Osteoblast (primary cell): ENCODE measurements around the gene FEZF1. TPM values are rescaled to one million over a fixed set of nuclear protein-coding genes. Genes with fewer than 3 reads are reported as not detected.

Source experiments
- DNase-seq: peaks from one replicate; pipeline ENCODE4 v3.0.0; 2011; ENCODE audit warnings: low spot score, mixed read lengths; ENCODE audit not compliant: insufficient read length; ENCODE audit errors: missing footprints
- H2AFZ ChIP-seq: 2 replicates; pipeline ENCODE4 v1.6.0; 2011; ENCODE audit warnings: mild to moderate bottlenecking, low read length
- H3K27ac ChIP-seq: 2 replicates; pipeline ENCODE4 v1.5.1; 2011; ENCODE audit warnings: mild to moderate bottlenecking, low read depth, low read length, moderate library complexity
- H3K27me3 ChIP-seq: 2 replicates; pipeline ENCODE4 v1.6.0; 2012; ENCODE audit warnings: mild to moderate bottlenecking, control low read depth, inconsistent platforms, low read length, moderate library complexity; ENCODE audit not compliant: insufficient read depth
- H3K36me3 ChIP-seq: 2 replicates; pipeline ENCODE4 v1.5.1; 2011; ENCODE audit warnings: mild to moderate bottlenecking, low read length, control low read depth, moderate library complexity; ENCODE audit not compliant: insufficient read depth
- H3K4me1 ChIP-seq: 2 replicates; pipeline ENCODE4 v1.5.1; 2011; ENCODE audit warnings: mild to moderate bottlenecking, low read length, control low read depth, moderate library complexity; ENCODE audit not compliant: insufficient read depth
- H3K4me2 ChIP-seq: 2 replicates; pipeline ENCODE4 v1.6.0; 2011; ENCODE audit warnings: mild to moderate bottlenecking, low read length; ENCODE audit not compliant: insufficient read depth
- H3K4me3 ChIP-seq: fragments of 200-600 bp; sonication (generic); 3 replicates; pipeline ENCODE4 v1.5.1; 2012; ENCODE audit warnings: mild to moderate bottlenecking, low read length, inconsistent platforms; ENCODE audit not compliant: insufficient read depth
- H3K79me2 ChIP-seq: 2 replicates; pipeline ENCODE4 v1.6.0; 2012; ENCODE audit warnings: mild to moderate bottlenecking, low read length, control low read depth, inconsistent platforms; ENCODE audit not compliant: insufficient read depth
- H3K9me3 ChIP-seq: 2 replicates; pipeline ENCODE4 v1.5.1; 2011; ENCODE audit warnings: low read depth, low read length, control low read depth
- H4K20me1 ChIP-seq: 2 replicates; pipeline ENCODE4 v1.6.0; 2012; ENCODE audit warnings: mild to moderate bottlenecking, low read length, control low read depth; ENCODE audit not compliant: insufficient read depth
- total RNA-seq: library from RNA; depleted of rRNA; stranded (reverse); fragments of >200 nt; gene quantifications from 2 replicates; pipeline ENCODE4 v1.2.3, GENCODE V29; 2012
- TF ChIP-seq, protein P1 (sequence below): IDR thresholded peaks from 2 replicates; pipeline ENCODE4 v1.5.1; 2011; ENCODE audit warnings: mild to moderate bottlenecking, low read depth, low read length, moderate library complexity; ENCODE audit errors: extremely low read depth

The FEZF1 gene
- total RNA-seq, 1 donor, result not detected

- Histone ChIP-seq H3K4me3 (no peak overlapping the region), H3K27me3 (peaks cover 85% of the 10 kb centered on the region), H3K9me3 (no peaks in the 10 kb centered on the region), H3K4me2 (no peak overlapping the region), H3K79me2 (no peaks in the 10 kb centered on the region), H3K4me1 (no peaks in the 10 kb centered on the region), H3K36me3 (no peaks in the 10 kb centered on the region), H2AFZ (no peak overlapping the region), H3K27ac (no peak overlapping the region), H4K20me1 (no peaks in the 10 kb centered on the region)
- TF ChIP-seq, protein P1, sequence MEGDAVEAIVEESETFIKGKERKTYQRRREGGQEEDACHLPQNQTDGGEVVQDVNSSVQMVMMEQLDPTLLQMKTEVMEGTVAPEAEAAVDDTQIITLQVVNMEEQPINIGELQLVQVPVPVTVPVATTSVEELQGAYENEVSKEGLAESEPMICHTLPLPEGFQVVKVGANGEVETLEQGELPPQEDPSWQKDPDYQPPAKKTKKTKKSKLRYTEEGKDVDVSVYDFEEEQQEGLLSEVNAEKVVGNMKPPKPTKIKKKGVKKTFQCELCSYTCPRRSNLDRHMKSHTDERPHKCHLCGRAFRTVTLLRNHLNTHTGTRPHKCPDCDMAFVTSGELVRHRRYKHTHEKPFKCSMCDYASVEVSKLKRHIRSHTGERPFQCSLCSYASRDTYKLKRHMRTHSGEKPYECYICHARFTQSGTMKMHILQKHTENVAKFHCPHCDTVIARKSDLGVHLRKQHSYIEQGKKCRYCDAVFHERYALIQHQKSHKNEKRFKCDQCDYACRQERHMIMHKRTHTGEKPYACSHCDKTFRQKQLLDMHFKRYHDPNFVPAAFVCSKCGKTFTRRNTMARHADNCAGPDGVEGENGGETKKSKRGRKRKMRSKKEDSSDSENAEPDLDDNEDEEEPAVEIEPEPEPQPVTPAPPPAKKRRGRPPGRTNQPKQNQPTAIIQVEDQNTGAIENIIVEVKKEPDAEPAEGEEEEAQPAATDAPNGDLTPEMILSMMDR, result no peak
- peak; percentile 59 for DNase-seq
Measured at GRCh38 chr7:122300956-122301833, 3.4 kb downstream of the FEZF1 start.

DNA sequence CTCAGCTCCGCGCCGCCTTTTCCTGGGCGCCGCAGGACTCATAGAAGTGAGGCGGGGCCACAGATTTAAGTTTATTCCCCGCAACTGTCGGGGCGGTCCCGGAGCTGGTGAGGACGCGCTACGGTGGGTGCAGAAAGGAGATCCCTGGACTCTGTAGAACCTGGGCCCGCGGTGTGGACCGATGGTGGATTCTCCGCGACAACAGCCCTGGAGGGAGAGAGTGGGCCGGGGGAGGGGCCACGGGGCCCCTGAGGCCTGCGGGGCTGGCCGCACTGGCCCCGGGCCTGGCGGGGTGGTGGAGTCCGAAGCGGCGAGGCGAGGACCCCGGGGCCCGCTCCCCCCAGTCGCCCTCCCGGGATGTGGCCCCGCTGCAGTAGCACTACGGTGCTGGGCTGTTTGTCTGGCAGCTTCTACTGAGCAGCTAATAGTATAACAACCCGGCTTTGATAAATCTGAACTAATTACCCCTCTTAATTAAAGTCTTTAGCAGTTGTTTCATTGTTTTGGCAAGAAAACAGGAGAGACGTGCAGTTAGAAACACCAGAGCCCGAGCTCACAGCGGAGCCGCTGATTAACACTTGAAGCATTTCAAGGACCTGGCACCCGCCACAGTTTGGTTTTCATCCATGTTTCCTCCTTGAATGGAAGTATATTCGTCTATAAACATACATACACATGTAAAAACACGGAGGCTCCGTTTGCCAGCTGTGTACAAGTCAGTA, 4.2 kb downstream of the FEZF1 start:
- TF ChIP-seq, protein P1, result no peak
- no peak overlapping the region for H3K27ac ChIP-seq
- H3K4me1 ChIP-seq, result no peaks in the 10 kb centered on the region
- no peaks in the 10 kb centered on the region for H3K36me3 ChIP-seq
- no peaks in the 10 kb centered on the region for H4K20me1 ChIP-seq
- no peak overlapping the region for H2AFZ ChIP-seq
- no peaks in the 10 kb centered on the region for H3K9me3 ChIP-seq
- no peak overlapping the region for H3K4me2 ChIP-seq
- peak; percentile 76 for DNase-seq
- no peak overlapping the region for H3K4me3 ChIP-seq
- no peaks in the 10 kb centered on the region for H3K79me2 ChIP-seq
- H3K27me3 ChIP-seq, result peaks cover 76% of the 10 kb centered on the region

DNA sequence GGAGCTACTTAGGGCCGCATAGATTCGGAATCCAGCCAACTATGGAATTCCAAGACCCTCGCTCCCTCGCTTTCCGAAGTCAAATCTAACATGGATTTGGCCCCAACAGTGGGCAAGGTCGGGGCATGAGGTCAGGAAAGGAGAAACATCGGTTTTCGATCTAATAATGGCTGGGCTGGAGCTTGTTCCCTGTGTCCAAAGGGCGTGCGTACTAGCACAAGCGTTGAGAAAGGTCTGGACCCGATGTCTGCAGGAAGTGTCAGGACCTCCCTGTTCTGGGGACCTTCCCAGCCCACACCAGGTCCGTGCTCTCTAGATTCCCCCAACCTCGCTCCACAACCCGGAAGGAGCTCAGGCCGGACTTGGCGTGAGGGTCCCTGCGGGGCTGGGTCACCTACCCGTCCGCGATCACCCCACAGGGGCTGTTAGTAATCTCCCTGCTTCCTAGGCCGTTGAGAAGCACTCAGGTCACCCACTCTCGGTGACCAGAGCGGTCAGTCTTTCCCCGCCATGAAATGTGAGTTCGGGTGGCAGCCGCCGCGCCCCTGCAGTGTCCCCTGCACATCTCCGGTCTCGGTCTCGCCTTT, 4.8 kb downstream of the FEZF1 start:
- peaks cover 70% of the 10 kb centered on the region for H3K27me3 ChIP-seq
- H3K36me3 ChIP-seq, result no peaks in the 10 kb centered on the region
- H3K27ac ChIP-seq, result no peak overlapping the region
- H3K9me3 ChIP-seq, result no peaks in the 10 kb centered on the region
- peak; percentile 49 for DNase-seq
- no peaks in the 10 kb centered on the region for H3K79me2 ChIP-seq
- no peak overlapping the region for H3K4me3 ChIP-seq
- H4K20me1 ChIP-seq, result no peaks in the 10 kb centered on the region
- no peak overlapping the region for H2AFZ ChIP-seq
- no peaks in the 10 kb centered on the region for H3K4me1 ChIP-seq
- TF ChIP-seq, protein P1, result no peak
- H3K4me2 ChIP-seq, result no peak overlapping the region

- H3K4me1 ChIP-seq, result no peaks in the 10 kb centered on the region
- peaks cover 60% of the 10 kb centered on the region for H3K27me3 ChIP-seq
- no peaks in the 10 kb centered on the region for H4K20me1 ChIP-seq
- no peak overlapping the region for H2AFZ ChIP-seq
- H3K4me2 ChIP-seq, result no peak overlapping the region
- no peaks in the 10 kb centered on the region for H3K9me3 ChIP-seq
- no peaks in the 10 kb centered on the region for H3K36me3 ChIP-seq
- no peaks in the 10 kb centered on the region for H3K79me2 ChIP-seq
- H3K27ac ChIP-seq, result no peak overlapping the region
- no peak overlapping the region for H3K4me3 ChIP-seq
- TF ChIP-seq, protein P1, result no peak
- peak; percentile 46 for DNase-seq
Measured at GRCh38 chr7:122298618-122299017, 5.9 kb downstream of the FEZF1 start.
